ENCODE data around the gene OR5AC2.

DNA sequence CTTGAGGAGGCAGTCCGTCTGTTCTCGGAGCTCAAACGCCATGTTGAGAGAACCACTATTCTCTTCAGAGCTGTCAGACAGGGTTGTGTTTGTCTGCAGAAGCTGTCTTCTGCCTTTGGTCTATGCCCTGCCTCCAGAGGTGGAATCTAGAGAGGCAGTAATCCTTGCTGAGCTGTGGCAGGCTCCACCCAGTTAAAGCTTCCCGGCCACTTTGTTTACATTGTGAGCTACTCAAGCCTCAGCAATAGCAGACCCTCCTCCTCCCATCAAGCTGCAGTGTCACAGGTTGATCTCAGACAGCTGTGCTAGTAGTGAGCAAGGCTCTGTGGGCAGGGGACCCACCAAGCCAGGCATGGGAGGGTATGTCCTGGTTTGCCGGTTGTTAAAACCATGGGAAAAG is 8.9 kb downstream of the OR5AC2 start:
- TF ChIP-seq, protein P1, sequence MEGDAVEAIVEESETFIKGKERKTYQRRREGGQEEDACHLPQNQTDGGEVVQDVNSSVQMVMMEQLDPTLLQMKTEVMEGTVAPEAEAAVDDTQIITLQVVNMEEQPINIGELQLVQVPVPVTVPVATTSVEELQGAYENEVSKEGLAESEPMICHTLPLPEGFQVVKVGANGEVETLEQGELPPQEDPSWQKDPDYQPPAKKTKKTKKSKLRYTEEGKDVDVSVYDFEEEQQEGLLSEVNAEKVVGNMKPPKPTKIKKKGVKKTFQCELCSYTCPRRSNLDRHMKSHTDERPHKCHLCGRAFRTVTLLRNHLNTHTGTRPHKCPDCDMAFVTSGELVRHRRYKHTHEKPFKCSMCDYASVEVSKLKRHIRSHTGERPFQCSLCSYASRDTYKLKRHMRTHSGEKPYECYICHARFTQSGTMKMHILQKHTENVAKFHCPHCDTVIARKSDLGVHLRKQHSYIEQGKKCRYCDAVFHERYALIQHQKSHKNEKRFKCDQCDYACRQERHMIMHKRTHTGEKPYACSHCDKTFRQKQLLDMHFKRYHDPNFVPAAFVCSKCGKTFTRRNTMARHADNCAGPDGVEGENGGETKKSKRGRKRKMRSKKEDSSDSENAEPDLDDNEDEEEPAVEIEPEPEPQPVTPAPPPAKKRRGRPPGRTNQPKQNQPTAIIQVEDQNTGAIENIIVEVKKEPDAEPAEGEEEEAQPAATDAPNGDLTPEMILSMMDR (IDR thresholded peaks at IDR 0.05): no peak
- TF ChIP-seq POLR2A (IDR thresholded peaks at IDR 0.05): no peak
